Stimulated activated memory B cell treated with anti-CD40 and anti-IgM and Interleukin-4, amounts not matched to agents 10 μg/mL and 1 μg/mL and 100 μg/mL, for 72 hours (primary cell): Measurements from ENCODE around the gene PDIA5.

Source experiments
- ATAC-seq: fragments of 150-1000 bp; cut with Tn5 transposase; 2 replicates; pipeline ENCODE4 v1.10.0; 2021
- H3K27ac Mint-ChIP-seq: one replicate; pipeline ENCODE4 v1.8.0; 2022; ENCODE audit warnings: mild to moderate bottlenecking, mixed read lengths
- H3K27me3 Mint-ChIP-seq: one replicate; pipeline ENCODE4 v1.8.0; 2022; ENCODE audit warnings: mixed read lengths
- H3K36me3 Mint-ChIP-seq: one replicate; pipeline ENCODE4 v1.8.0; 2022; ENCODE audit warnings: mixed read lengths
- H3K4me1 Mint-ChIP-seq: one replicate; pipeline ENCODE4 v1.8.0; 2022; ENCODE audit warnings: mixed read lengths
- H3K4me3 Mint-ChIP-seq: one replicate; pipeline ENCODE4 v1.8.0; 2022; ENCODE audit warnings: mild to moderate bottlenecking, moderate library complexity, mixed read lengths
- H3K9me3 Mint-ChIP-seq: one replicate; pipeline ENCODE4 v1.8.0; 2022; ENCODE audit warnings: mixed read lengths

The PDIA5 gene

GRCh38 chr3:123034120-123034519, 32.7 kb upstream of the PDIA5 start:
- no peak overlapping the region for H3K4me3 Mint-ChIP-seq
- H3K27ac Mint-ChIP-seq, result no peak overlapping the region
- H3K36me3 Mint-ChIP-seq, result no peaks in the 10 kb centered on the region
- peaks cover 54% of the 10 kb centered on the region for H3K27me3 Mint-ChIP-seq
- H3K9me3 Mint-ChIP-seq, result no peaks in the 10 kb centered on the region
- no peak for ATAC-seq
- no peaks in the 10 kb centered on the region for H3K4me1 Mint-ChIP-seq

GRCh38 chr3:123034996-123035395, 31.8 kb upstream of the PDIA5 start:
- H3K9me3 Mint-ChIP-seq, result no peaks in the 10 kb centered on the region
- H3K4me3 Mint-ChIP-seq, result no peak overlapping the region
- no peaks in the 10 kb centered on the region for H3K36me3 Mint-ChIP-seq
- no peak for ATAC-seq
- no peaks in the 10 kb centered on the region for H3K4me1 Mint-ChIP-seq
- peaks cover 53% of the 10 kb centered on the region for H3K27me3 Mint-ChIP-seq
- no peak overlapping the region for H3K27ac Mint-ChIP-seq

- Mint-ChIP-seq H3K4me1 (no peaks in the 10 kb centered on the region), H3K27ac (no peak overlapping the region), H3K36me3 (no peaks in the 10 kb centered on the region), H3K27me3 (peaks cover 62% of the 10 kb centered on the region), H3K4me3 (no peak overlapping the region), H3K9me3 (no peaks in the 10 kb centered on the region)
- ATAC-seq, result no peak
Observed at GRCh38 chr3:123036352-123037014, 30.3 kb upstream of the PDIA5 start.

- H3K36me3 Mint-ChIP-seq, result no peaks in the 10 kb centered on the region
- no peak overlapping the region for H3K4me3 Mint-ChIP-seq
- H3K9me3 Mint-ChIP-seq, result no peaks in the 10 kb centered on the region
- peaks cover 62% of the 10 kb centered on the region for H3K27me3 Mint-ChIP-seq
- no peak overlapping the region for H3K27ac Mint-ChIP-seq
- no peak for ATAC-seq
- no peaks in the 10 kb centered on the region for H3K4me1 Mint-ChIP-seq
Observed at GRCh38 chr3:123037015-123037375, 29.8 kb upstream of the PDIA5 start.

- no peak overlapping the region for H3K27ac Mint-ChIP-seq
Observed at GRCh38 chr3:123038751-123039150, 28.1 kb upstream of the PDIA5 start.

GRCh38 chr3:123039178-123039577, 27.6 kb upstream of the PDIA5 start:
- Mint-ChIP-seq H3K27ac (no peak overlapping the region), H3K4me1 (no peaks in the 10 kb centered on the region), H3K27me3 (peaks cover 58% of the 10 kb centered on the region), H3K9me3 (no peaks in the 10 kb centered on the region), H3K4me3 (no peak overlapping the region), H3K36me3 (no peaks in the 10 kb centered on the region)
- ATAC-seq, result no peak

More at GRCh38 chr3:123038751-123039150, 28.1 kb upstream of the PDIA5 start:
- Mint-ChIP-seq H3K4me1 (no peaks in the 10 kb centered on the region), H3K27me3 (peaks cover 62% of the 10 kb centered on the region), H3K36me3 (no peaks in the 10 kb centered on the region), H3K9me3 (no peaks in the 10 kb centered on the region), H3K4me3 (no peak overlapping the region)
- ATAC-seq, result no peak

GRCh38 chr3:123042413-123042812, 24.4 kb upstream of the PDIA5 start:
- peaks cover 29% of the 10 kb centered on the region for H3K27me3 Mint-ChIP-seq
- H3K36me3 Mint-ChIP-seq, result no peaks in the 10 kb centered on the region
- H3K27ac Mint-ChIP-seq, result no peak overlapping the region
- H3K4me1 Mint-ChIP-seq, result no peaks in the 10 kb centered on the region
- ATAC-seq, result no peak
- H3K9me3 Mint-ChIP-seq, result no peaks in the 10 kb centered on the region
- H3K4me3 Mint-ChIP-seq, result no peak overlapping the region

- H3K36me3 Mint-ChIP-seq, result no peaks in the 10 kb centered on the region
- H3K4me1 Mint-ChIP-seq, result no peaks in the 10 kb centered on the region
- H3K4me3 Mint-ChIP-seq, result no peak overlapping the region
- ATAC-seq, result no peak
- H3K9me3 Mint-ChIP-seq, result no peaks in the 10 kb centered on the region
- H3K27ac Mint-ChIP-seq, result no peak overlapping the region
- H3K27me3 Mint-ChIP-seq, result peaks cover 9% of the 10 kb centered on the region
Observed at GRCh38 chr3:123044981-123045763, 21.7 kb upstream of the PDIA5 start.

- Mint-ChIP-seq H3K9me3 (no peaks in the 10 kb centered on the region), H3K27ac (no peak overlapping the region), H3K4me1 (peaks cover 2% of the 10 kb centered on the region), H3K4me3 (no peak overlapping the region), H3K27me3 (no peaks in the 10 kb centered on the region), H3K36me3 (no peaks in the 10 kb centered on the region)
- ATAC-seq, result no peak
Observed at GRCh38 chr3:123046262-123047061, 20.4 kb upstream of the PDIA5 start.

GRCh38 chr3:123047062-123047319, 19.8 kb upstream of the PDIA5 start:
- ATAC-seq, result no peak
- Mint-ChIP-seq H3K27me3 (no peaks in the 10 kb centered on the region), H3K4me3 (no peak overlapping the region), H3K36me3 (no peaks in the 10 kb centered on the region), H3K27ac (no peak overlapping the region), H3K4me1 (peaks cover 5% of the 10 kb centered on the region), H3K9me3 (no peaks in the 10 kb centered on the region)

GRCh38 chr3:123048480-123049237, 18.2 kb upstream of the PDIA5 start:
- H3K27ac Mint-ChIP-seq, result no peak overlapping the region
- ATAC-seq, result no peak
- H3K4me3 Mint-ChIP-seq, result no peak overlapping the region
- no peaks in the 10 kb centered on the region for H3K36me3 Mint-ChIP-seq
- H3K9me3 Mint-ChIP-seq, result no peaks in the 10 kb centered on the region
- peaks cover 5% of the 10 kb centered on the region for H3K4me1 Mint-ChIP-seq
- peaks cover 9% of the 10 kb centered on the region for H3K27me3 Mint-ChIP-seq

- Mint-ChIP-seq H3K27ac (no peak overlapping the region), H3K36me3 (no peaks in the 10 kb centered on the region), H3K4me1 (peaks cover 5% of the 10 kb centered on the region), H3K9me3 (no peaks in the 10 kb centered on the region), H3K4me3 (no peak overlapping the region), H3K27me3 (peaks cover 27% of the 10 kb centered on the region)
- no peak for ATAC-seq
Observed at GRCh38 chr3:123050666-123051065, 16.2 kb upstream of the PDIA5 start.

- no peak overlapping the region for H3K4me3 Mint-ChIP-seq
- peaks cover 5% of the 10 kb centered on the region for H3K4me1 Mint-ChIP-seq
- ATAC-seq, result no peak
- no peaks in the 10 kb centered on the region for H3K9me3 Mint-ChIP-seq
- no peak overlapping the region for H3K27ac Mint-ChIP-seq
- H3K27me3 Mint-ChIP-seq, result peaks cover 28% of the 10 kb centered on the region
- no peaks in the 10 kb centered on the region for H3K36me3 Mint-ChIP-seq
Observed at GRCh38 chr3:123053107-123053506, 13.7 kb upstream of the PDIA5 start.

- peaks cover 28% of the 10 kb centered on the region for H3K27me3 Mint-ChIP-seq
- no peaks in the 10 kb centered on the region for H3K9me3 Mint-ChIP-seq
- no peaks in the 10 kb centered on the region for H3K36me3 Mint-ChIP-seq
- H3K27ac Mint-ChIP-seq, result no peak overlapping the region
- peaks cover 5% of the 10 kb centered on the region for H3K4me1 Mint-ChIP-seq
- no peak for ATAC-seq
- no peak overlapping the region for H3K4me3 Mint-ChIP-seq
Observed at GRCh38 chr3:123054109-123054778, 12.6 kb upstream of the PDIA5 start.

GRCh38 chr3:123054931-123055330, 11.9 kb upstream of the PDIA5 start:
- no peak overlapping the region for H3K4me3 Mint-ChIP-seq
- H3K4me1 Mint-ChIP-seq, result peaks cover 5% of the 10 kb centered on the region
- H3K9me3 Mint-ChIP-seq, result no peaks in the 10 kb centered on the region
- H3K27me3 Mint-ChIP-seq, result peaks cover 28% of the 10 kb centered on the region
- no peak for ATAC-seq
- no peak overlapping the region for H3K27ac Mint-ChIP-seq
- H3K36me3 Mint-ChIP-seq, result no peaks in the 10 kb centered on the region
